HS-27A (cell line): Measurements from ENCODE around the gene CAMK1G.

Experiments used
- DNase-seq: peaks from one replicate; pipeline ENCODE4 v3.0.0-alpha.2; 2012; ENCODE audit warnings: low read depth, missing footprints

The CAMK1G gene

DNA sequence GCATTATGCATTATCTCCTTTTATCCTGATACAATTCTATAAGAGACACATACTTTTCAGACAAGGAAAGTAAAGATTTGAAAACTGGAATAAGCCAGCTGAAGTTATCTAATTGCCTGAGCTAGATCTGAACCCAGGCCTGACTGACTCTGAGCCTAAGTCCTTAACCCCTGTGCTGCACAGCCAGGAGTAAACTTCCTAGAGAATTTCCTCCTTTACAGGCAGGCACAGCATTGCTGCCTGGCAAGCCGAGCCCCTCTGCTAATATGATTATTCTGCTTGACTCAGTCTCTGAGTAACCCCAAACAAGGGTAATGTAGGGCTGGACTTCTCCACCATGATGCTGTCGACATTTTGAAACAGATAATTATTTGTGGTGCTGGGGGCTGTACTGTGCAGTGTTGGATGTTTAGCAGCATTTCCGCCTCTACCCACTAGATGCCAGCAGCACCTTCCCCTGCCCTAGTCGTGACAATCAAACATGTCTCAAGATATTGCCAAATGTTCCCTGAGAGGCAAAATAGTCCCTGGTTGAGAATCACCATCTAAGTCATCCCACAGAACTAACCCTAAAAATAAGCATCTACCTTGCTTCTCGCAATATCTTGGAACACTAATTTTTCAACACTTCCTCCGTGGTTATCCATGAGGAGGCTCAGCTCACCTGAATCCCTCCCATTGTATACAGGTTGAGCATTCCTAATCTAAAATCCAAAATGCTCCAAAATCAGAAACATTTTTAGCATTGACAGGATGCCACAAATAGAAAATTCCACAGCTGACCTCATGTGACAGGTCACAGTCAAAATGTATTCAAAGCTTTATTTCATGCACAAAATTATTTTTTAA lies 18.5 kb downstream of the CAMK1G start:
- DNase-seq = no peak

DNA sequence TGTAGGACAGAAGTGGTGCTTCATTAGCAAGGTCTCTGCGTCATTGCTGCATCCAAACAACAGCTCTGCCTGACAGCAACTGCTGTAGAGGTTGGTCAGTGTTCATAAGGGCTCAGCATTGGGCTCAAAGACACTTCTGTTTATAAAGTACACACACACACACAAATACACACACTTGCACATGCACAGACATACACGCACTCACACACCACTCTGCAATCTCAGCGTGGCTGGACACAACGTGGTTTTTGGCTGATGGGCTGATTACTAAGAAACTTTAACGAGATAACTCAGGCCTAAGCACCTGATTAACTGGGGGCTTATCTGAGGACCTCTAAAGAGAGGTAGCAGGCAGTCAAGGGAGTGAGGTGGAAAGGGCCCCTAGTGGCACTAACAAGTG lies 20.4 kb downstream of the CAMK1G start:
- no peak for DNase-seq

DNA sequence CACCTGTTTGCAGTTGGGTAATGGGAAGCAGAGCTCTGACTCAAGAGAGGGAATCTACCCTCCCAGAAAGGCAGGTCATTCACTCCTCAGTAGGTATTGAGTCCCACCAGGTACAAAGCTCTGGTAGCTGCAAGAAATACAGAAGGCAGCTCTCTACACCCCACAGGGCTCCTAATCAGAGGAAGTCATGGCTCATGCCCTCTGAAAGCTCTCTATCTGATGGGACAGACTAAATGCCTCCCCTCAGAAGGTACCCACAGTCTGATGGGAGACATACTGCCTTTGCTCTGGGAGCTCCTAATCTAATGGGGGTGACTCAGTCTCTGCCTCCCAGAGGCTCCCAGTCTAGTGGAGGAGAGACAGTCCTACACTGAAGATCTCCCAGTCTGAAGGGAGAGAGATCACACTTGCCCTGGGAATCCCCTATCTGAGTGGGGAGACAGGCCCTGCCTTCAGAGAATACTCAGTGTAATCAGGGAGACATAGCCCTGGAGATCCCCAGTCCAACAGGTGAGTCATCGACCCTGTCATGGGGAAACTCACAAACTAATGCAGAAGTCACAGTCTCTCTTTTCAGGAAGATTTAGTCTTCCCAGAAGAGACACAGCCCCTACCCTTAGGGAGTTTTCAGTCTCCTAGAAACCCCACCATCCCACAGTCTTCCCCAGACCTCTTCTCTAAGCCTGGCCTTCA lies 23.7 kb downstream of the CAMK1G start:
- no peak for DNase-seq

DNA sequence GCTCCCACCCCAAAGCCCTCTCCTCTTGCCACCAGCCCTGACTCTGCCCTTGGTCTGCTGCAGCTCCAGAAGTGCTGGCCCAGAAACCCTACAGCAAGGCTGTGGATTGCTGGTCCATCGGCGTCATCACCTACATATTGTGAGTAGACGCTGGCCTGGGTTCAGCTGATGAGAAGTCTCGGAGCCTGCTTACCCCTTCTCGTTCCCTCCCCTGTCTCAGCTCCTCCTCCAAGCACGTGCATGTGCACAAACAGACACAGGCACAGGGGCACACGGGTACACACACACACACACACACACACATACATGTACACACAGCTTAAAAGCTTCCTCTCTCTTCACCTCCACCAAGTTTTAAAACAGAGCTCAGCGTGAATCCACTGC lies 24.3 kb downstream of the CAMK1G start:
- no peak for DNase-seq

DNA sequence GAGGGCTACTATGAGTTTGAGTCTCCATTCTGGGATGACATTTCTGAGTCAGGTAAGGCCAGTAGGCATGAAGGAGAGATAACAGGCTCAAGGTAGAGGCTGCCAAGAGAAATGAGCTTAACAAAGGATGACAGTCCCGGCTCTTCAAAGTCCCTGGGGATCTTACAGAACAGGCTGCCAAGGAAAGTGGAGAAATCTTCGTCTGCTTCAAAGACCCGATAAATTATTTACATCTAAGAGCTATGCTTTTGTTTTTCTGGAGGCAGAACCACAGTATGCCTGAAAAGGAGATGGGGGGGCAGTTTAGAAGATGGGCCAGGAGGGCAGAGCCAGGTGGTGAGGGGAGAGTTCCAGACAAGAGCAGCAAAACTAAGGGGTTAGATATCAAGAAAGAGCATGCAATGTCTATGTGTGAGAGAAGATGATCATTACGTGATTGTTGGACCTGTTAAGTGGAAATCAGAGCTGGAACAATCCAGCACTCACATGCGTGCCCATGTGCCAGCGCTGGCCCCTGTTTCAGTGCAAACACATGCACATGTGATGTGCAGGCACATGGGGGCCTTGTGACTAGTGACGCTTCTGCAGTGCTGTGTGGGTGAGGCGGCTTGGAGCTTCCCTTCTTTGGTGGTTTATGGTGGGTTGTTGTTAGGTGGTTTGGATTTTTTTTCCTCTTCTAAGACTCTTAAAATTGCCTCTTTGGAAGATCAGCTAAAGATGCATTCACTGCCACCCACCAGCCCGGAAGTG lies 25.7 kb downstream of the CAMK1G start:
- no peak for DNase-seq

DNA sequence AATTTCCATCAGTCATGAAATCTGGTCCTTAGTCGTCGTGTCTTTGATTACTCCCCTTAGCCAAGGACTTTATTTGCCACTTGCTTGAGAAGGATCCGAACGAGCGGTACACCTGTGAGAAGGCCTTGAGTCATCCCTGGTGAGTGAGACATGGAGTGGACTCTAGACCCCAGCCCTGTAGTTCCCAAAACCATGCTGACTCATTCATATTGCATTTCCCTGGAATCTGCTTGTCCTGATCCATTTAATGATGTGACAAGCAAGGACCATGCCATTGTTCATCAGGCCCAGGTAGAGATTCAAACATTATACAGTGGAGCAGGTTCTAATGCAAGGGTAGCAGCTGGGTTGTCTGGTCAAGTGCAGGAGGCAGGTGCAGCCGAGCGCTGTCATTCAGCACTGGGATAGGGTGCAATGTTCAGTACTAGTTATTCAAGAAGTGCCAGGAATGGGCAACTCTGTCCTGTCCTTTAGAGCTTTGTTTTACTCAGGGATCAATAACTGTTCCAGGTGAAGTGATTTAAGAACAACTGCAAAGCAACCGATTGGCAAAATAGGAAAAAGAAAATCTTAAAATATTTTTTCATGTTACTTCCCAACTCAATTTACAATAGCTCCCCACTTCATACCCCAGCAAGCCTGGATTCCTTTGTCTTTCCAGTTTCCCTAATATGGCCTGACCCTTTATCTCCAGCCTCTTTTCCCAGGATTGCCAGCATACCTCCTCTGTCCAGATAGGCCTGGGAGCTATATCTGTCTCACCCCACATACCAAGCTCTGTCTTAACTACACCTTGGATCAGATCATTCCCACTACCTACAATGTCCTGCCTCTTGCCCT lies 26.5 kb downstream of the CAMK1G start:
- no peak for DNase-seq

DNA sequence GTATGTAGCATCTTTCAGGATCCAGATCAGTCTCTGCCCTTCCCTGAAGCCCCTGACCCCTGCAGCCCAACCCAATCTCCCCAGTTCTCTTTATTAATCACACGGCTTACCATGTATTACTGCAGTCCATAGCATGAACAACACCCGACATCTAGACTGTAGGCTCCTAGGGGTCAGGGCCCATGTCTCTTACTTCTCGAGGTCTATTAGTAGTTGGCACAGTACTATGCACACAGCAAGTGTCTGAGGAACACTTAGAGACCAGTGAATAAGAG lies 27.1 kb downstream of the CAMK1G start:
- no peak for DNase-seq

DNA sequence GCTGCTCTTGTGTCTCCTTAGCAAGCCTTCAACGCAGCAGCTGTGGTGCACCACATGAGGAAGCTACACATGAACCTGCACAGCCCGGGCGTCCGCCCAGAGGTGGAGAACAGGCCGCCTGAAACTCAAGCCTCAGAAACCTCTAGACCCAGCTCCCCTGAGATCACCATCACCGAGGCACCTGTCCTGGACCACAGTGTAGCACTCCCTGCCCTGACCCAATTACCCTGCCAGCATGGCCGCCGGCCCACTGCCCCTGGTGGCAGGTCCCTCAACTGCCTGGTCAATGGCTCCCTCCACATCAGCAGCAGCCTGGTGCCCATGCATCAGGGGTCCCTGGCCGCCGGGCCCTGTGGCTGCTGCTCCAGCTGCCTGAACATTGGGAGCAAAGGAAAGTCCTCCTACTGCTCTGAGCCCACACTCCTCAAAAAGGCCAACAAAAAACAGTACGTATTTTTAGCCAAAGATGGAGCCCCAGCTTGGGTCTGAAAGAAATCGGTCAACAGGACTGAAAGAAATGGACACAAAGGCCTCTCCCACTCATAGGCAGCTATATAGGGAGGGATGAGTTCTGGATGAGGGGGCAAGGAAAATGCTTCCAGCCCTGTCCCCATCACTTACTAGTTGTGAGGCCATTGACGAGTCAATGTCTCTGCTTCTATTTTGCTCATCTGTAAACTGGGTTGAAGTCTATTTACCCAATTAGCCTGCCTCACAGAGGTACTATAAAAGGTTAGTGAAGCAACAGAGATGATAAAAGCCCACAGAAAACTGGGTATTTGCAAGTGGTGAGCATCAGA lies 28.5 kb downstream of the CAMK1G start:
- no peak for DNase-seq

DNA sequence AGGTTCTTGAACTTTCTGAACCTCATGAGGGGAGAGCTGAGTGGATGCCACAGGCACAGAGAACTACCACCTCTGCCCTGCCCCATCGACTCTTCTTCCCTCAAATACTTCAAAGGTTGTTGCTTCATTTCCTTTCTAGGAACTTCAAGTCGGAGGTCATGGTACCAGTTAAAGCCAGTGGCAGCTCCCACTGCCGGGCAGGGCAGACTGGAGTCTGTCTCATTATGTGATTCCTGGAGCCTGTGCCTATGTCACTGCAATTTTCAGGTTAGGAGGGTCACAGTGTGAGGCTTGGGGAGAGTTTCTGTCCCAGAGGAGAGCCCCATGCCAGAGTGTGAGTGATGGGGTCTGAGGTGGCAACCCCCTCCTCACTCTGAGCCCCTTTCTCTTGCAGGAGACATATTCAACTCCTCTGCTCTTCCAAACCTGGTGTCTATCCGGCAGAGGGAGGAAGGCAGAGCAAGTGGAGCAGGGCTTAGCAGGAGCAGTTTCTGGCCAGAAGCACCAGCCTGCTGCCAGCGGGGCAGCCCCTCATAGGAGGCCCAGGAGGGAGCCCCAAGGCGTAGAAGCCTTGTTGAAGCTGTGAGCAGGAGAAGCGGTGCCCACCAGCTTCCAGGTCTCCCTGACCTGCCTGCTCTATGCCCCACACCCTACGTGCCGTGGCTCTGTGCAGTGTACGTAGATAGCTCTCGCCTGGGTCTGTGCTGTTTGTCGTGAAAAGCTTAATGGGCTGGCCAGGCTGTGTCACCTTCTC lies 29.3 kb downstream of the CAMK1G start:
- DNase-seq = no peak

DNA sequence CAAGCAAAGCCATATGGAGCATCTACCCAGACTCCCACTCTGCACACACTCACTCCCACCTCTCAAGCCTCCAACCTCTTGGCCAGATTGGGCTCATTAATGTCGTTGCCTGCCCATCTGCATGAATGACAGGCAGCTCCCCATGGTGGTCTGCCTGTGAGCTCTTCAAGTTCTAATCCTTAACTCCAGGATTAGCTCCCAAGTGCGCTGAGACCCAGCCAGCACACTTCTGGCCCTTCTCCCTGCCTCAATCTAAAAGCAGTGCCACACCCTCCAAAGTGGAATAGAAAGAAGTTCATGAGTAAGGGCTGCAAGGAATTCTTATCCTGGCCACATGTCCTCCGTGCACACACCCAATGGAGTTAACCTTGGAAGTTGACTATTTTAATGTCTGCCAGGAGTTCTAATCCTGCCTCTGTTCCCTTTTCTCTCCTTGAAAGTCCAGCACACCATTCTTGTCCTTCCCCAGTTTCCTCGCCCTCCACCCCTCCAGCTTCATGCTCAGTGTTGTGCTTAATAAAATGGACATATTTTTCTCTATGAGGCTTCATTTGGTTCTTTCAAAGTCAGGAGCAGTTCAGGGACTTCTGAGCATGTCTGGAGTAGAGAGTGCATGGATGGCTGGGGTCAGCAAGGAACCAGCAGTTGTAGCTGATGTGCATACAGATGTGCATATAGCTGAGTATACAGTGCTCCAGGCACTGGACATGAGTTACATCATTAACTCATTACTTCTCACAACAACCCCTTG lies 30.1 kb downstream of the CAMK1G start:
- no peak for DNase-seq

DNA sequence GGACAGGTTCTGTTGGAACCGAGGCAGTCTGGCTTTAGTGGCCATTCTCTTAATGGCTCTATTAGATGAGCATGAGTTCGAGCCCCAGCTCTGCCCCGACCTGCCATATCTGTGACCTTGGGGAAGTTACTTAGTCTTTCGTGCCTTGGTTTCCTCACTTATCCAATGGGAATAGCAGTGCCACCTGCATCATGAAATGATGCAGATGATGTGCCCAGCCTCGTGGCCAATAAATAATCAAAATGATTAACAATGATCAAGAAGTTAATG lies 30.6 kb downstream of the CAMK1G start:
- DNase-seq = no peak

DNA sequence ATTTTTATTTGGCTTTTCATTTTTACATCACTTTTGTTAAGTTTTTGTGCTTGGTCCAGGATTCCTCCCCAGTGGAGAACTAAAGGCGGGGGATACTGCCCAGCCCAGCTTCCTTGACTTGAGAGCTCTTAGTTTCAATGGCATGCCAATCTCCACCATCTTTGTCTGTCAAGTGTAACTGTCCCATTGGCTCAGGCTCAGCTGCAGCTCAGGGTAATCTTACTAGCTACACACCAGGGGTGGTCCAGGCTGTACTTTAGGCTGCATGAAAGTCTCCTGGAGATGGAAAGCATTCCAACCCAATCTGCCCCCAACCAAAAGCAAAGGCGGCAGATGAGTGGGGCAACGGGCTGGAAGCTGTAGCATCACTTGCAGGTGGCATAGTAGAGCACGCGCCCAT lies 31.4 kb downstream of the CAMK1G start:
- no peak for DNase-seq

DNA sequence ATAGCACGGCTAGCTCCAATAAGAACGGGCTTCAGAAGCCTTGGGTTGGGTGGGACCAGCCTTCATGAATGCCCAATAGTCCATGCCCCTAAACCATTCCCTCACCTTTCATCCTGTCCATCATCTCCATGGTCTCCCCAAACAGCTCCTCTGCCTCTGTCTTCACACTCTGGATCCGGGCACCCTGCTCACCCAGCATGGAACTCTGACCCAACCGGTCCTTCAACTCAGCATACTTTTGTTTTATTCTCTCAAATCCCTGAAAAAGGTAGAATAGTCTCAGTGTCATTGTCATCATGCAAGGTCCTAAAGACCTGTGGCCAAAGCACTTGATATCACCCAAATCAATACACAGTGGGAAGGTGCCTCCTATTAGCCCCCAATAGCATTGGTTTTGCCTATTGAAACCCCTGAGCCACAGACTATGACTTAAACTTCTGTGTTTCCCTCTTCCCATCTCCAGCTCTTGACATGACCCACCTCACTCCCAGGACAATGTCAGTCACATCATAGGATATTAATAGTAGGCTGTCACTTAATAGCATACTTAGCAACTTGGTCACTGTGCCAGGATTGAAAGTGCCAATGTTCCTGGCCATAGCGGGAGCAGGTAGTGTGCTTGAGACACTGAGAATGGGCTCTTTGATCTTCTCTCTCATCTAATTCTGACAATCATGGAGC lies 33.0 kb downstream of the CAMK1G start:
- no peak for DNase-seq

DNA sequence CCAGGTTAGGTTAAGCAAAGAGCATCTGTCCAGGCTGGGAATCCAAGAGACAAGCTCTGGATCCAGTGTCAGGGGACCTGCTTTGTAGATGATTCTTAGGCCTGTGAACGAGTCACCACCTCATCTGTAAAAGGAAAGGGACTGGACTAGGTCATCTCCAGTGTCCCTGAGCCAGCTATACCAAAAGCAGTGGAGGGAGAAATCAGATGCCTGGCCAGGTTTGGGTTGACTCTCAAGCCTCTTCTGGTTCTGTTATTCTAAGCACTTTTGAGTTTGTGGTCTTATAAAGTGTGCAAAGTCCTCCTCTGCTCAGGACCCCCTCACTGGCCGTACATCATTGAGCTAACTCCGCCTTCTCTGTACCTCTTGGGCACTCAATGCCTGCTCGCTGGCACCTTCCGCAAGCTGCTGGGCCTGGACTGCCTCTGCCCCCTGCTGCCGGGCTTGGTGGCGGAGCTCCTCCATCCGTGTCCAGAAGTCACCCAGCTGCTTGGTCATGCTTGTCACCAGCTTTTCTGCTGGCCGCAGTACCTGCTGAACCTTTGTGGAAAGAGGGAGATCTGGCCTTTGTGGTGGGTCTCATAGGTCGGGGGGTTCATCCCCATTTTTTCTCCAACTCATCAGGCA lies 33.6 kb downstream of the CAMK1G start:
- no peak for DNase-seq

DNA sequence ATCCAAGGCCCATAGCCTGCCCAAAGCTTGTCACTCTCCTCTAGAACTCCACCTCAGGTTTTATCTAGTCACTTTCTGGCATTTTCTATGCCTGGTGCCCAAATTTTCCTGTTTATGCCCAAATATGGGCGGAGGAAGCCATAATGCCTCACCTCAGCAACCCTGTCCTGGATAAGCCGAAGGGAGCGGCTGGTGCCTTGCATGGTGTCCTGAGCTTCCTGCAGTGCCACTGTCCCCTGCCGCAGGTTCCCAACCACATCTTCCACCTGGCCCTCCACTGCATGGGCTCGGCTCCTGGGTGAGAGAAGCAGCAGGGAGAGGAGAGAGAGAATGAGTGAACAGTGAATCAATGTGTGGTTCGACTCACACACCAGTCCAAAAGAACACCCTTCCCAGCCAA lies 34.2 kb downstream of the CAMK1G start:
- no peak for DNase-seq

DNA sequence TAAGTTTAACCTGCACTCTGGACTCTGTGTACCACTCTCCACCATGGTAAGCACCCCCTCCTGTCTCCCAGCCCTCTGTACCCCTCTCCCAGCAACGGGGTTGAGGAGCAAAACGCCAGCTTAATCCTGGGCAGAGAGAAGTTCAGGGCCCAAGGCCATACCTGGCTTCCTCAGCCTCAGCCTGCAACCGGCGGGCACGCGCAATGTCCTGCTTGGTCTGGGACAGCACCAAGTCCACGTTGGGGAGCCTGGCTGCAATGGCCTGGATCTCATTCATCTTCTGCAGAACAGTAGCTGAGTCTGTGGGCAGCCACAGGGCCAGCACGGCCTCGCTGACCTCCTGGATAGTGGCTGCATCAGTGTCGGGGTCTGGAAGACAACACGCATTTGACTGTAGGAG lies 34.8 kb downstream of the CAMK1G start:
- DNase-seq = no peak

DNA sequence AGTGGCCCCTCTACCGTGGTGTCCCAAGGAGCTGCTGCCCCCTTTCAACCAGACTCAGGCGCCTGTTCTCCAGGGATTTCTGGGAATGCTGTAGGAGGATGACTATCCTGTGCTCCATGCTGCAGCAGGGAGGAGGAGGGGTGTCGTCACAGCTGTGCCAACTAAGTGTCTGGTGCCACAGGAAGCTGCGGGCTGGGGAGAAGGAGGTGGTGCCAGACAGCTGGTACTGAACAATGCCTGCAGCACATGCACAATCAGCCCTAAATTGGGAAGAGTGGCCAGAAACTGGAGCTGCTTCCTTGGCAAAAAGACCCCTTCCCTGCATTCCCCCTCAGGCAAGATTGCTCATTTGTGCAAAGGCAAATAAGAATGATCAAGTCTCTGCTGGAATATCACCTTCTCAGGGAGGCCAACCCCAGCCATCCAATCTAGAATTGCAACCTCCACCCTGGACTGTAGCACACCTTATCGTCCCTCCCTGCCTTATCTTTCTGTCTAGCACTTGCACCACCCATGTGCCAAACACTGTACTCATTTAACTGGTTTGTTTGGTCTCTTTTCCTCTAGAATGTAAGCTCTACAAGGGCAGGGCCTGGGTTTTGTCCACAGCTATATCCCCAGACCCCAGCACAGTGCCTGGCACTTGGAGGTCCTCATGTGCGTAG lies 35.4 kb downstream of the CAMK1G start:
- no peak for DNase-seq

DNA sequence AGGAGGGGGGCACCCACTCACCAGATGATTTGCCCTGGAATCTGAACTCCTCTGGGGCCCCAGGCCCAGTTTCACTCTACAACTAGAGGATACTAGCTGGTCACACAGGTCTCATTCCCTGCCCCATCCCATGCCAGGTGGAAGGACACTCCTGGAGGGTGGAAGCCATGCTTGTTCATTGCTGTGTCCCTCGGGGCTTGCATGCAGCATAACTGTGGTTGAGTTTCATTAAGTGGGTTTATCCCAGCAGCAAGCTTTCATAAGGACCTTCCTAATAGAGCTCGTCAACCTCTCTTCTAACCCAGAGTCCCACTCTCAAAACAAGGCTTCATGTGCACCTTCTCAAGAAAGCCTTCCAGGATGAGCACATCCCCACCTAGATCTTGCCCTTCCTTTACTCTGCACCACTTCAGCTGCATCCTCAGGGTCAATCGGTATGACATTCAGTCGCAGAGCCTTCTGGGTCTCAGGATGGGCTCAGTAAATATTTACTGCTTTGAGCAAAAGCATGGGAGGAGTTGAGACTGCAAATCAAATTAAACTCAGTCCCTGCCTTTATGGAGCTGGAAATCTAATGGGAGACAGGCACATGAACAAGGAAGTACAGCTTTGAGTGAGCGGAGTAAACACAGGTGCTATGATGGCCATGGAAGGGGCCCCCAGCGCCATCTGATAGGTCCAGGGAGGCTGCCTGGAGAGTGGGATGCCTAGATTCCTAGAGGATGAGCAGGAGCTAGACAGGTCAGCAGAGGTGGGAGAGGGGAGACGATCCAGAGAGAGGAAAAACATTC lies 36.4 kb downstream of the CAMK1G start:
- DNase-seq = no peak
